HG03280 (cell line): ENCODE data around the gene TRIM15.
A peak's percentile ranks its signal among the peaks of the same experiment; 100 is the strongest.
"Not testable (repeated sequence)": the region's sequence is repeated elsewhere in the genome, so short reads cannot be mapped to it uniquely, and the experiment has no call there.

Experiments used
- ATAC-seq: cut with Tn5 transposase; IDR thresholded peaks from one replicate; pipeline ENCODE4 v1.9.1; 2021; ENCODE audit warnings: mild to moderate bottlenecking, moderate library complexity; ENCODE audit not compliant: unreplicated experiment

TRIM15 gene

DNA sequence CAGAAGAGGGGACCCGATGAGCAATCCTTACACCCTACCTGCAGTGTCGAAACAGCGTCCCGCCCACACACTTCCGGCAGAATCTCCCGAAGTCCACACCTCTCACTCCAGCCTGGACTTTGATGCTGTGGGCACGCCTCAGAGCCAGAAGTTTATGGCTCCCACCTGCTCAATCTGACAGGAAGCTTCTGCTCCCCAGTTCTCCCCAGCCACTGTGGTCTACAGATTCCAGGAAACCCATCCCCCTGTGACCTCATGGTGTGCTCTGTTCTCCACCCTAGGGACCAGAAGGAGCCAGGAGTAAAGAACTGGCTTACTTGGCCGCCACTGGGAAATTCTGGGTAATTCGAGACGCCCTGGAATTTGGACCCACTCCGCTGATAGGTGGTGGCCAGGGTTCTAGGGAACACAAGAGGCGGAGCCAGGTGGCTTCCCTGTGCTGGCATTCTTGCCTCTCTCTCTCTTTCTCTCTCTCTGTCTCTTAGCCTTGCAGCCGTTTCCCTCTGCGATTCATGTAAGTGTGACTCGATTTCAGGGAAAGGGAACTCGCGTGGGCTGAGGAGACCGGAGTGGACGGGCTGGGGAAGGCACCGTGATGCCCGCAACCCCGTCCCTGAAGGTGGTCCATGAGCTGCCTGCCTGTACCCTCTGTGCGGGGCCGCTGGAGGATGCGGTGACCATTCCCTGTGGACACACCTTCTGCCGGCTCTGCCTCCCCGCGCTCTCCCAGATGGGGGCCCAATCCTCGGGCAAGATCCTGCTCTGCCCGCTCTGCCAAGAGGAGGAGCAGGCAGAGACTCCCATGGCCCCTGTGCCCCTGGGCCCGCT is at the start of gene TRIM15:
Gene TRIM15, plus strand, starts transcription at position 457 of the 828 bp plus-strand sequence. Its CDS starts 139 bp downstream, at position 596.
- ATAC-seq: no peak

DNA sequence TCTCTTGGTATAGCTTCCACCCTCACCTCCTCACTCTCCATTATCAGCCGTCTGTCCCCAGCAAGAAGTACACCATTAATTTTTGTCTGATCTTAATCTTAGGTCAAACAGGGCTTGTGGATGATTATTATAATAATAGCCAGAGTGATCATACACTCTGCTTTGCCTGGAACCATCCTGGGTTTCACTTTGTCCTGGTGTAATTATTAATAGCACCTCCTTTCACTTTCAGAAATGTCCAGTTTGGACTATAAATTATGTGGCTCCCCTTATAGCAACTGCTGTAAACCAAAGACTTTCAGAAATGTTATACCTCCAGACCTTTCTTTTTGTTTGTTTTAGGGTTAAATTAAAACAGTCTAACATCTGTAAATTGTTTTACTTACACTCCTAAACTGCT is 49.5 kb upstream of the TRIM15 start:
- ATAC-seq: no peak

DNA sequence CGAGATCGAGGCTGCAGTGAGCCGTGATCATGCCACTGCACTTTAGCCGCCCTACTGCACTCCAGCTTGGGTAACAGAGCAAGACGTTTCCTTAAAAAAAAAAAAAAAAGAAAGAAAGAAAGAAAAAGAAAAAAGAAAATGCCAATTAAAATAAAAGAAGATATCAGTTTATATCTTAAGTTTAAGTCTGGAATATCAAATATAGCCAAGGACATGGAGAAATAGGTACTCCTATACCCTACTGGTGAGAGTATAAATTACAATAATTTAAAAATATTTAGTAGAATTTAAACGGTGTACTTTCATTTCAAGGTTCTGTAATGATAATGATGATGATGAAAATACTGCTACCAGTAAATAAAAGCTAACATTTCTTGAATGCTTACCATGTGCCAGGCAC is 46.6 kb upstream of the TRIM15 start:
- no peak for ATAC-seq

GRCh38 chr6:30118691-30119090 is 44.7 kb upstream of the TRIM15 start:
- ATAC-seq: not testable (repeated sequence)

- no peak for ATAC-seq
Measured at GRCh38 chr6:30121446-30122366, 41.6 kb upstream of the TRIM15 start.

DNA sequence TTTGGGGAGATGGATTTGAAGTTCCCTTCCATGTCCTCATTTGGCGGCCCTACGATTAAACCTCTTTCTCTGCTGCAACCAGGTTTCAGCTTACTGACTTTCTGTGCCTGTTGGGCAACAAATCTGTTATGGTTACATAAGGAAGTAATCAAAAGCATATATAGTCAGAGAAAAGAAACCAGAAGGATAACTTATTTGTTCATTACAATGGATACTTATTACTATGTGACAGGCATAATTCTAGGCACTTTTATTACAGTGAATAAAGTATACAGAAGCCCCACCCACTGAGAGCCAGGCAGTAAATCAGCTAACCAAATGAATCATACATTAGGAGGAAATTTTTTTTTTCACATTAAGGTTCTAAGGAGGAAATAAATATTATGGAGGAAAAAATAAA is 40.8 kb upstream of the TRIM15 start:
- no peak for ATAC-seq

GRCh38 chr6:30127238-30128093 is 35.9 kb upstream of the TRIM15 start:
- no peak for ATAC-seq

DNA sequence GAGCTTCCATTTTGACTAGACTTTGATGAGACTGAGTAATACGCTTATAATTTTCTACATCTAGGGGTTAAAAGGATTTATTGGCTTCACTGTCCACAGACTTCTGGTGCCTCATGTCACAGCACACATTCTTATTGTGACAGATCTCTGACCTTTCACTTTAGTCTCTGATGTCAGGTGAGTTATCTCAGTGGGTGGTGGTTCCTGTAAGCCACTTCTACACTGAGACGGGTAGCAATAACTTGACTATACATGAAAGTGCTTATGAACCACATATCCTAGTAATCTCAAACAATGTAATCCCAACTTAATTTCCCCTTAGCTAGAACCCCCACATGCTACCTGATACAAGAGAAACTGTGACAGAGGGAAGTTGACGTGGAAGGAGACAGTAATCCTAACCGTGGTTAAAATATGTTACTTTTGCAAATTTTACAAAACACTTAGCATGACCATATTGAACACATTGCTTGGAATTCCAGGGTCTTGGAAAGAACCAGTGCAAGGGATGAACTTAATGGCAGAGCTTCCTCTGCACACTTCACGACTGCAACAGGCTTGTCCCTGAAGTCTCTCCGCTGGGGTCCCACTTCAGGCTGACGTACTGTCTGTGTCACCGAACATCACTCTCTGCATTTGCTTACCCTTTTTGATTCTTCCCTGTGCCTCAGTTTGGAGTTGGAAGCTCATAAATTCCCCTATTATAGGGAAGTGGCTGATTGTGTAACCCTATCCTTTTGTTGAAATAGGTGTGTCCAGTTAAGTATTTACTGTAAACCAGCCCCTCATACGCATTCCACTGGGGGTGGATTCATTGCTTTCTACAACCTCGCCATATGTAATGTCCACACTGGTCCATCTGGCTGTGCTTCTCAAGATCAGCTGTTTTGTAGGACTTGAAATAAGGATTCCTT is 33.8 kb upstream of the TRIM15 start:
- ATAC-seq: no peak

GRCh38 chr6:30130179-30130679 is 33.1 kb upstream of the TRIM15 start:
- no peak for ATAC-seq

DNA sequence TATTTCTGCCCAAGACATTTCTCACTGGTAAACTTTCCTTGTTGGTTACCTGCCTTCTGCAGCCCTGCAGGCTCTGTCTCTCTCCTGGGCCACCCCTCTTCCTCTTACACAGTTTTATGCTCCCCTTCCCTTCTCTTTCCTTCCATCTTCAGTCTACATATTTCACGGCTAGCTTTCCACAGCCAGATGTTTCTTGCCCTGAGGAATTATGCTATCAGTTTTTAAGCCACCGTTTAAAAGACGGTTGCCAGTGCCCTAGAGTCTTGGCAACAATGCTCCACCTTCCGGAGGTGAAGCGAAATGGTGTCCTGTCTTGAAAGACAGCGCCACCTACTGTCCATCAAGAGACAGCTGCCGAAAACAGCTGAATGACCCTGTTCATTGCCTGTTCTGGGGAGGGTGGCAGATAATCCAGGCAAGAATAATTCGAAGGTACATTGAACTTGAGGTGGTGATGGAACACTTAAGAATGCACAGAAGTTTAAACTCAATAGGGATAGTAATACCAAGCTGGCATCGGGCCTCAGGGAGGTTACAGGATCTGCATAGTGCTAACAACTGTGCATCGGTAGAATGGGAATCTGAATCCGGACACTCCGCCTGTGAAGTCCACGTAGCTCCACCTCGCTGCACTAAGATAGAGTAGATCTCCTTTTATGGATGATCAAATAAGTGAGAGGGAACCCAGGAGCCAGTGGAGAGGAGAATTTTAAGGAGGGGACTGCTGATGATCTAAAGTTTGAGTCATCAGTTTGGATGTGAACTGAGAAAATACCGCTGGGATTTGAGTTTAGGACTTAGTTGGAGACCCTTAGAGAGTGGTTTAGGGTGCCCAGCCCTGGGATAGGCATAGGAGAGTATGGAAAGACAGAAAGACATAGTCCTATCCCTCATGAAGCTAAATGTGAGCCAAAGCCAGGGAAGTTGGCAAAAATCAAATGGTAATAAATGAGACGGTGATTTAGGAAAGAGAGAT is 32.2 kb upstream of the TRIM15 start:
- peak; percentile 86 for ATAC-seq

DNA sequence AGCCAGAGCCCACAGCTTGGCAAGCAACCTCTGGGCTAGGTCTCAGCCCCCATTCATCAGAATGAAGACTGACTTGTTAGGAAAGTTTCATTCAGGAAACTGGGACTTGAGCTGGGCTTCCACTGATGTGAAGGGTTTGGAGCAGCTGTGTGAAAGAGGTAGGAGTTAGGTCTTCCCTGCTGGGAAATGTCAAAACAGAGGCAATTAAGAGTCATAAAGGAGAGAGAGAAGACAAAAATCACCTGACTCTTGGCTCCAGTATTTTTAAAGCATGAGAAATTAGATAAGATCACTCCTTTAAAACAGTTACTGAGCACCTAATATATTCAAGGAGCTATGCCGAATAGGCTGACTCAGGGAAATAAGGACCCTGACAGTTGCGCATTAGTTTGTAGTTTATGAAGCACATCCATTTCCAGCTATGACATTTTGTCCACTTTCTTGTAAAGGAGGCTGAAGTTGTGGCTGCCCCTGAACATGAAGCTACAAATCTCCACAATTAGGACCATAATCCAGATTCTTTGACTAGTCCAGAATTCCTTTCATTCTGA is 31.3 kb upstream of the TRIM15 start:
- no peak for ATAC-seq

GRCh38 chr6:30135147-30135546 is 28.2 kb upstream of the TRIM15 start:
- no peak for ATAC-seq

GRCh38 chr6:30135757-30136156 is 27.6 kb upstream of the TRIM15 start, which contains the start of gene TRIM40:
TSS of gene TRIM40 (plus strand) at chr6:30136140. CDS start at chr6:30137037, 897 bp downstream.
- no peak for ATAC-seq

GRCh38 chr6:30136570-30137286 is 26.6 kb upstream of the TRIM15 start:
- no peak for ATAC-seq

GRCh38 chr6:30140240-30140639 is 23.1 kb upstream of the TRIM15 start:
- not testable (repeated sequence) for ATAC-seq

DNA sequence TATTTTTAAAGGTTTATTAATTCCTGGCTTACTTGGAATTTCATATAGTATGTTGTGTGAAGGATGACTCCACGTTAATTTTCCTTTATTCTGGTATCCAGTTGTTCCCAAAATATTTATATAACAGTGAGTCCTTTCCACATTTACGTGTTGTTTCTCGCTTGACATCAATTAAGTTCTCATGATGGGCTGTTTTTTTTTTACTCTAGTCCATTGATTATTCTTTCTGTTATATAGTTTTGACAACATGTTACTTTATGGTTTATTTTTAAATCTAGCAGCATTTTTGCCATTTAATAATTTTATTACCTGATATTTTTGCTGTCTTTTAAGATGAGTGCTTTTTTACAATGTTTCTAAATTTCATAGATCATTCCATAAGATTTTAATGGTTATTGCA is 20.7 kb upstream of the TRIM15 start:
- ATAC-seq: no peak

- no peak for ATAC-seq
Measured at GRCh38 chr6:30143780-30144179, 19.6 kb upstream of the TRIM15 start.
